Testis (tissue), 3 donors: ENCODE results near the gene CPSF4. TPM values are rescaled to one million over a fixed set of nuclear protein-coding genes. Genes with fewer than 3 reads are reported as not detected.

ENCODE experiments used
- DNase-seq: peaks from one replicate; pipeline ENCODE4 v3.0.0-alpha.2; 2019
- H3K27ac ChIP-seq, 2 donors: fragments of 200-600 bp; sonication (generic); one replicate each; pipeline ENCODE4 v1.5.1; 2019
- H3K27me3 ChIP-seq: fragments of 200-600 bp; sonication (generic); one replicate; pipeline ENCODE4 v1.5.1; 2019
- H3K36me3 ChIP-seq: fragments of 200-600 bp; sonication (generic); one replicate; pipeline ENCODE4 v1.5.1; 2017; ENCODE audit warnings: low read depth; ENCODE audit errors: missing control alignments
- H3K4me1 ChIP-seq: fragments of 200-600 bp; sonication (generic); one replicate; pipeline ENCODE4 v1.5.1; 2019
- H3K4me3 ChIP-seq, 2 donors: fragments of 200-600 bp; sonication (generic); one replicate each; pipeline ENCODE4 v1.5.1; 2017 to 2019
- H3K9me3 ChIP-seq: fragments of 200-600 bp; sonication (generic); one replicate; pipeline ENCODE4 v1.5.1; 2017
- POLR2A ChIP-seq: fragments of 450-650 bp; IDR thresholded peaks from one replicate; pipeline ENCODE4 v1.6.1; 2017; ENCODE audit warnings: antibody characterized with exemption, mild to moderate bottlenecking, moderate library complexity
- WGBS, 2 donors: methylation state at CpG; one replicate each; pipeline ENCODE4 v1.1.5; 2018; 5-methylcytosine and 5-hydroxymethylcytosine counted together
- intact Hi-C: fragments of 100-400 bp; cut with DNase I; formaldehyde crosslinking; loops from one replicate; pipeline ENCODE4 v1.15.1; 2023; ENCODE audit warnings: low total_unique reads
- polyA plus RNA-seq: library from polyadenylated mRNA; stranded (reverse); fragments of 350-450 nt; fragmentation: Illumina TruSeq; extraction: RNeasy Lipid Tissue Mini Kit (QIAGEN cat#74804); gene quantifications from one replicate; pipeline ENCODE4 v1.2.3, GENCODE V29; 2014; ENCODE audit warnings: low read depth, low replicate concordance; ENCODE audit not compliant: insufficient read depth
- total RNA-seq, 2 donors: library from RNA; depleted of rRNA; stranded (reverse); fragments of >200 nt; gene quantifications; one replicate each; pipeline ENCODE4 v1.2.3, GENCODE V29; 2016
- TF ChIP-seq, protein P1 (sequence below), 3 experiments: fragments of 450-650 bp in 2 of 3; fragments of 200-600 bp in 1 of 3; sonication (generic) in 1 of 3; IDR thresholded peaks; one replicate each; pipeline ENCODE4 v1.5.1; 2016 to 2019; ENCODE audit warnings: antibody characterized with exemption in 3 of 3, mild to moderate bottlenecking in 2 of 3, moderate library complexity in 1 of 3

The CPSF4 gene
- total and polyA plus RNA-seq, 3 donors from 2014 or later, result 82.4 to 130 (median 107) TPM

DNA sequence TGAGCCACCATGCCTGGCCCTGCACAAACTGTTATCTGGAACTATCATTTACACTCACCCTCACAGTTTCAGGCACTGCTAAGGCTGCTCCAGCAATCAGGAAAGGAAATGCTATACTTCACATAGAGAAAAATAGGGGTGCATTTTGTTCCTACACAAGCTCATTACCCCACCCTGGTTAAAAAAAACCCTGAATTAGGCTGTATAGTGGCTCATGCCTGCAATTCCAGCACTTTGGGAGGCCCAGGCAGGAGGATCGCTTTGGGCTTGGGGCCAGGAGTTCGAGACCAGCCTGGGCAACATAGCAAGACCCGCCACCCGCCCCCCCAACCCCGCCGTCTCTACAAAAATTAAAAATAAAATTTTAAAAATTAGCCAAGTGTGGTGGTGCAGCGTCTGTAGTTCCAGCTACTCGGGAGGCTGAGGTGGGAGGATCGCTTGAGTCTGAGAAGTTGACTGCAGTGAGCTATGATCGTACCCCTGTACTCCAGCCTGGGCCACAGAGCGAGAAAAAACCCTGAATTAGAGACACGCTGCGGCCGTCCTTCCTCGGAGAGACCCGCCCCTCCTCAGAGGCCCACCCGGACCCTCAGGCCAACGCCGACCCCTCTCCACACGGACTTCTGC lies 684 bp upstream of the CPSF4 start:
- Histone ChIP-seq H3K4me3 (peak overlapping the region; percentile 95 to 99), H3K36me3 (no peaks in the 10 kb centered on the region), H3K27ac (peak overlapping the region; percentile 92 to 96), H3K9me3 (no peaks in the 10 kb centered on the region), H3K27me3 (no peaks in the 10 kb centered on the region), H3K4me1 (peaks cover 38% of the 10 kb centered on the region)
- intact Hi-C loops, result no loop called here
- DNase-seq, result no peak
- WGBS, 2 donors, result 12 to 15% methylated on average over 16 to 20 of the region's 20 CpGs
- no peak for TF ChIP-seq POLR2A
- TF ChIP-seq, protein P1, sequence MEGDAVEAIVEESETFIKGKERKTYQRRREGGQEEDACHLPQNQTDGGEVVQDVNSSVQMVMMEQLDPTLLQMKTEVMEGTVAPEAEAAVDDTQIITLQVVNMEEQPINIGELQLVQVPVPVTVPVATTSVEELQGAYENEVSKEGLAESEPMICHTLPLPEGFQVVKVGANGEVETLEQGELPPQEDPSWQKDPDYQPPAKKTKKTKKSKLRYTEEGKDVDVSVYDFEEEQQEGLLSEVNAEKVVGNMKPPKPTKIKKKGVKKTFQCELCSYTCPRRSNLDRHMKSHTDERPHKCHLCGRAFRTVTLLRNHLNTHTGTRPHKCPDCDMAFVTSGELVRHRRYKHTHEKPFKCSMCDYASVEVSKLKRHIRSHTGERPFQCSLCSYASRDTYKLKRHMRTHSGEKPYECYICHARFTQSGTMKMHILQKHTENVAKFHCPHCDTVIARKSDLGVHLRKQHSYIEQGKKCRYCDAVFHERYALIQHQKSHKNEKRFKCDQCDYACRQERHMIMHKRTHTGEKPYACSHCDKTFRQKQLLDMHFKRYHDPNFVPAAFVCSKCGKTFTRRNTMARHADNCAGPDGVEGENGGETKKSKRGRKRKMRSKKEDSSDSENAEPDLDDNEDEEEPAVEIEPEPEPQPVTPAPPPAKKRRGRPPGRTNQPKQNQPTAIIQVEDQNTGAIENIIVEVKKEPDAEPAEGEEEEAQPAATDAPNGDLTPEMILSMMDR (IDR thresholded peaks at IDR 0.05), result no peak

DNA sequence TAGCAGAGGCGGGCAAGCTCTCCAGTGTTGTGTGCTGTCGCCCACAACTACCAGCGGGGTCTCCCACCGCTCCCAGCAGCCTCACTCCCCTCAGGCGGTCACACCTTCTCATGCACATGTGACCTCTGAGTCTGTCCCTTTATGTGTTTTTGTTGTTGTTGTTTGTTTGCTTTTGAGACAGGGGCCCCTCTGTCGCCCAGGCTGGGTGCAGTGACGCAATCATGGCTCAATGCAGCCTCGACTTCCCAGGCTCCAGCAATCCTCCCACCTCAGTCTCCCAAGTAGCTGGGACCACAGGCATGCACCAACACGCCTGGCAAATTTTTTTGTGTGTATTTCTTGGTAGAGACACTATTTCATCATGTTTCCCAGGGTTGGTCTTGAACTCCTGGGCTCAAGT lies 1.5 kb downstream of the CPSF4 start:
- no peaks in the 10 kb centered on the region for H3K36me3 ChIP-seq
- peaks cover 38% of the 10 kb centered on the region for H3K4me1 ChIP-seq
- DNase-seq, result no peak
- no peaks in the 10 kb centered on the region for H3K9me3 ChIP-seq
- TF ChIP-seq, protein P1 (IDR thresholded peaks at IDR 0.05), result no peak
- TF ChIP-seq POLR2A, result no peak
- WGBS, 2 donors, result 61 to 66% methylated on average over 9 of the region's 9 CpGs
- peak overlapping the region; percentile 92 to 96 for H3K27ac ChIP-seq
- intact Hi-C loops, result no loop called here
- peak overlapping the region; percentile 95 to 99 for H3K4me3 ChIP-seq
- H3K27me3 ChIP-seq, result no peaks in the 10 kb centered on the region

DNA sequence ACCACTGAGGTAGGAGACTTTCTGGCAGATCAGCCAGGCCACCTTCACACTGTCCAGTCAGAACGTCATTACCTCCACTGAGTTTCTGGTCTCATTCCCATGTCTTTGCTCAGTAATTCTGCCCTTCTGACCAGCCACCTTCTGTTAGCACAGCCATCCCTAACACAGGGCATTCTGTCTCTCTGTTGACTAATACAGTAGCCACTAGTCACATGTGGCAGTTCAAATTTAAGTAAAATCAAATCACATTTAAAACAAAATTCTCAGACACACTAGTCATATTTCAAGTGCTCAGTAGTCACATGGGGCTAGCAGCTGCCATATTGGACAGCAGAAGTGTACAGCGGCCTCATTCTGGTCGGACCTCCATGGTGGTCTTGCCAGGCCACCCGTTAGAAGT lies 7.4 kb downstream of the CPSF4 start:
- no peaks in the 10 kb centered on the region for H3K36me3 ChIP-seq
- intact Hi-C loops, result no loop called here
- 82 to 91% methylated on average over 4 of the region's 4 CpGs for WGBS, 2 donors

DNA sequence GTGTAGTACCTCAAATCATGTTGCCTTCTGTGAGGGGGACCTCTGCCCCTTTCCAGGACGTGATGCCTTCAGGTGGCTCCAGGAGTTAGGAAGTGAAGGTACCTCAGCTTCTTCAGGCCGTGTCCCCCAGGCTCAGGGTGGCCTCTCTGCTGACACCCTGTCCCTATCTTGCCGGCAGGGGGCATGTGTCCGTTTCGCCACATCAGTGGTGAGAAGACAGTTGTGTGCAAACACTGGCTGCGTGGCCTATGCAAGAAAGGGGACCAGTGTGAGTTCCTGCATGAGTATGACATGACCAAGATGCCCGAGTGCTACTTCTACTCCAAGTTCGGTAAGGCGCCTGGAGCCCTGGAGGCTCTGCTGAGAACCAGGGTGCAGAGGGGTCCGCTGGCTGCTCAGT lies 9.2 kb downstream of the CPSF4 start:
- TF ChIP-seq, protein P1 (IDR thresholded peaks at IDR 0.05), result no peak
- TF ChIP-seq POLR2A, result no peak
- Histone ChIP-seq H3K9me3 (no peaks in the 10 kb centered on the region), H3K27me3 (no peaks in the 10 kb centered on the region), H3K27ac (no peak overlapping the region), H3K4me3 (no peak overlapping the region), H3K4me1 (peaks cover under 1% of the 10 kb centered on the region), H3K36me3 (no peaks in the 10 kb centered on the region)
- intact Hi-C loops, result no loop called here
- 84 to 90% methylated on average over 10 of the region's 10 CpGs for WGBS, 2 donors
- no peak for DNase-seq

More for the DNA sequence above, 7.4 kb downstream of the CPSF4 start:
- TF ChIP-seq, protein P1 (IDR thresholded peaks at IDR 0.05), result no peak
- no peak for TF ChIP-seq POLR2A
- no peaks in the 10 kb centered on the region for H3K27me3 ChIP-seq
- no peak overlapping the region for H3K27ac ChIP-seq
- peaks cover 15% of the 10 kb centered on the region for H3K4me1 ChIP-seq
- no peaks in the 10 kb centered on the region for H3K9me3 ChIP-seq
- no peak for DNase-seq
- no peak overlapping the region for H3K4me3 ChIP-seq

DNA sequence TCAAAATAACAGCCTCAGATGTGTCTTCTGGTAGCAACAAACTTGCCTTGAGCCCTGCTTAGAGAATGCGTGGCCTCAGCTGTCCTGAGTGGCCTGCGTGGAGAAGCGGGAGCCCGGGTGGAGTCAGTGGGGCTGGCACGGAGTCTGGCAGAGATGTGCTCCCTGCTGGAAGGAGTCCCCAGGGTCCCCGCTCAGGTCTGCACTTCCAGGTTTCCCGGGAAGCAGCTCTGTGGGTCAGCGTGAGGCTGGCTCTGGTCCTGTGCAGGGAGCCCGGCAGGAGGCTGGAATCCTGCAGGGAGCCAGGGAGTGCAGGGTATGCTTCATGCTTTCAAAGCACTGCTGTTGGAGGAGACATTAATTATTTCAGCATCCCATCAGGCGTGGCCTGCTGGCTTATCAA lies 10.1 kb downstream of the CPSF4 start:
- Histone ChIP-seq H3K27me3 (no peaks in the 10 kb centered on the region), H3K36me3 (no peaks in the 10 kb centered on the region), H3K4me1 (peaks cover 4% of the 10 kb centered on the region), H3K9me3 (no peaks in the 10 kb centered on the region), H3K27ac (no peak overlapping the region), H3K4me3 (no peak overlapping the region)
- no peak for DNase-seq
- no peak for TF ChIP-seq POLR2A
- TF ChIP-seq, protein P1 (IDR thresholded peaks at IDR 0.05), result no peak
- WGBS, 2 donors, result 89 to 98% methylated on average over 7 to 10 of the region's 10 CpGs
- intact Hi-C loops, result no loop called here
